T-helper 1 cell (primary cell): Measurements from ENCODE around the gene SPATA6L.

Source experiments
- DNase-seq, 5 donors: peaks; one replicate each; pipeline ENCODE4 v3.0.0-alpha.2; 2012 to 2020
- total RNA-seq, 4 donors: gene quantifications; one replicate each; lab custom pipeline; 2026; lab: John Stamatoyannopoulos, UW

The SPATA6L gene
- 2.4 to 5.7 (median 4.0) reads per million in 4 donors for total RNA-seq

- peak; percentile 6 to 35 (median 32) for DNase-seq
These were observed at the start of gene SPATA6L for GRCh38 chr9:4666042-4666699. TSS of gene SPATA6L (minus strand) at chr9:4666480. CDS start at chr9:4666250, 230 bp downstream.

GRCh38 chr9:4714266-4715016 lies 48.2 kb upstream of the SPATA6L start:
- no peak for DNase-seq

- no peak for DNase-seq
These were observed 47.6 kb upstream of the SPATA6L start for GRCh38 chr9:4713849-4714248.

- no peak for DNase-seq
These were observed 43.1 kb upstream of the SPATA6L start for GRCh38 chr9:4709380-4709779.

GRCh38 chr9:4706971-4707622 lies 40.8 kb upstream of the SPATA6L start:
- no peak for DNase-seq

- no peak for DNase-seq
These were observed 39.7 kb upstream of the SPATA6L start for GRCh38 chr9:4706021-4706420.

GRCh38 chr9:4704129-4704528 lies 37.8 kb upstream of the SPATA6L start:
- no peak for DNase-seq

- DNase-seq, result no peak
These were observed 35.2 kb upstream of the SPATA6L start for GRCh38 chr9:4701526-4701925.

GRCh38 chr9:4700932-4701331 lies 34.7 kb upstream of the SPATA6L start:
- DNase-seq, result no peak

- DNase-seq, result no peak
These were observed 33.8 kb upstream of the SPATA6L start for GRCh38 chr9:4700091-4700490.

GRCh38 chr9:4691795-4692194 lies 25.5 kb upstream of the SPATA6L start:
- DNase-seq, result no peak

- DNase-seq, result no peak
These were observed 23.9 kb upstream of the SPATA6L start for GRCh38 chr9:4690144-4690543.

- DNase-seq, result peak in 1 of 5 donors; percentile 22
These were observed 23.4 kb upstream of the SPATA6L start for GRCh38 chr9:4689687-4690104.

- DNase-seq, result no peak
These were observed 22.7 kb upstream of the SPATA6L start for GRCh38 chr9:4689021-4689420.

GRCh38 chr9:4686584-4686983 lies 20.3 kb upstream of the SPATA6L start:
- DNase-seq, result no peak

GRCh38 chr9:4686112-4686511 lies 19.8 kb upstream of the SPATA6L start:
- DNase-seq, result no peak

- no peak for DNase-seq
These were observed 18.5 kb upstream of the SPATA6L start for GRCh38 chr9:4684820-4685219.

GRCh38 chr9:4680750-4681149 lies 14.5 kb upstream of the SPATA6L start:
- no peak for DNase-seq

- no peak for DNase-seq
These were observed 13.9 kb upstream of the SPATA6L start for GRCh38 chr9:4680173-4680525.

- DNase-seq, result peak; percentile 95 to 99 (median 98)
These were observed 13.2 kb upstream of the SPATA6L start, which contains the start of gene CDC37L1 for GRCh38 chr9:4679268-4680172. TSS of gene CDC37L1 (plus strand) at chr9:4679569. CDS start at chr9:4679768, 199 bp downstream.

GRCh38 chr9:4678679-4679267 lies 12.5 kb upstream of the SPATA6L start:
- peak in 3 of 5 donors; percentile 17 to 54 (median 25) for DNase-seq

- DNase-seq, result no peak
These were observed 11.1 kb upstream of the SPATA6L start for GRCh38 chr9:4677392-4677791.
